GM19372 (cell line): ENCODE measurements around the gene KPNA5.

Experiments
- ATAC-seq: cut with Tn5 transposase; IDR thresholded peaks from one replicate; pipeline ENCODE4 v1.9.1; 2021; ENCODE audit warnings: mild to moderate bottlenecking, low read depth, moderate library complexity; ENCODE audit not compliant: unreplicated experiment

The KPNA5 gene

GRCh38 chr6:116773886-116774285 lies 92.9 kb downstream of the KPNA5 start:
- ATAC-seq = no peak

- peak; percentile 80 for ATAC-seq
Measured at GRCh38 chr6:116779573-116780164, 98.7 kb downstream of the KPNA5 start.

GRCh38 chr6:116783852-116784251 lies 102.8 kb downstream of the KPNA5 start:
- no peak for ATAC-seq
